ENCODE data around the gene SIRT6.

- TF ChIP-seq CTCF (IDR thresholded peaks at IDR 0.05) (no peak), POLR2A (IDR thresholded peaks at IDR 0.05) (no peak)
These were observed 18.7 kb upstream of the SIRT6 start for GRCh38 chr19:4200940-4201542.

All from lower leg skin (tissue), 3 donors.